ENCODE measurements around the gene ACSS2. TPM values are rescaled to one million over a fixed set of nuclear protein-coding genes. Genes with fewer than 3 reads are reported as not detected.

Gene ACSS2
- total and polyA plus RNA-seq, 2 donors (not counting 1 experiment from before 2014, with no cell fraction given): 59.4 to 129 TPM

- H3K27ac ChIP-seq (ENCODE audit: insufficient read depth, low read length): no peak overlapping the region
- no peak overlapping the region for H3K9ac ChIP-seq (ENCODE audit: insufficient read depth, low read length)
- DNase-seq (ENCODE audit: low read depth in 2 of 2): no peak
- no peaks in the 10 kb centered on the region for H4K20me1 ChIP-seq (ENCODE audit: control insufficient read depth, extremely low read depth, insufficient read depth, low read length)
- H3K79me2 ChIP-seq (ENCODE audit: control insufficient read depth, insufficient read depth, low read length): no peaks in the 10 kb centered on the region
- TF ChIP-seq EZH2 (IDR thresholded peaks at IDR 0.05; ENCODE audit: low read length, missing control alignments): no peak
- peaks cover under 1% of the 10 kb centered on the region for H3K4me1 ChIP-seq (ENCODE audit: control insufficient read depth, extremely low read depth, insufficient read depth, low read length)
- H3K9me3 ChIP-seq (ENCODE audit: control insufficient read depth, insufficient read depth, low read depth, low read length): no peaks in the 10 kb centered on the region
- no peaks in the 10 kb centered on the region for H3K27me3 ChIP-seq (ENCODE audit: control insufficient read depth, insufficient read depth, low read length)
- peaks cover 14% of the 10 kb centered on the region for H3K36me3 ChIP-seq (ENCODE audit: control insufficient read depth, insufficient read depth, low read length)
- no peak overlapping the region for H3K4me2 ChIP-seq (ENCODE audit: extremely low read depth, insufficient read depth, low read length)
- no peak overlapping the region for H2AFZ ChIP-seq (ENCODE audit: low read length)
- H3K4me3 ChIP-seq (replicated peaks in 1 of 4; ENCODE audit: control extremely low read depth in 1 of 4, insufficient read depth in 1 of 4, low read depth in 3 of 4, low read length in 4 of 4): no peak overlapping the region
Observed at GRCh38 chr20:34915749-34916455, 39.5 kb downstream of the ACSS2 start.

- TF ChIP-seq CTCF (conservative IDR thresholded peaks at IDR 0.05 in 1 of 2, IDR thresholded peaks at IDR 0.05 in 1 of 2; ENCODE audit: low read depth in 1 of 2, low read length in 2 of 2) (no peak), EZH2 (IDR thresholded peaks at IDR 0.05; ENCODE audit: low read length, missing control alignments) (no peak)
- no peak overlapping the region for H3K4me2 ChIP-seq (ENCODE audit: extremely low read depth, insufficient read depth, low read length)
- H3K79me2 ChIP-seq (ENCODE audit: control insufficient read depth, insufficient read depth, low read length): no peaks in the 10 kb centered on the region
- DNase-seq (ENCODE audit: low read depth in 2 of 2): no peak
- H3K27me3 ChIP-seq (ENCODE audit: control insufficient read depth, insufficient read depth, low read length): no peaks in the 10 kb centered on the region
- H3K9ac ChIP-seq (ENCODE audit: insufficient read depth, low read length): no peak overlapping the region
- H4K20me1 ChIP-seq (ENCODE audit: control insufficient read depth, extremely low read depth, insufficient read depth, low read length): no peaks in the 10 kb centered on the region
- no peak overlapping the region for H2AFZ ChIP-seq (ENCODE audit: low read length)
- peaks cover 3% of the 10 kb centered on the region for H3K4me1 ChIP-seq (ENCODE audit: control insufficient read depth, extremely low read depth, insufficient read depth, low read length)
- H3K27ac ChIP-seq (ENCODE audit: insufficient read depth, low read length): no peak overlapping the region
- H3K4me3 ChIP-seq (replicated peaks in 1 of 4; ENCODE audit: control extremely low read depth in 1 of 4, insufficient read depth in 1 of 4, low read depth in 3 of 4, low read length in 4 of 4): no peak overlapping the region
- H3K9me3 ChIP-seq (ENCODE audit: control insufficient read depth, insufficient read depth, low read depth, low read length): no peaks in the 10 kb centered on the region
- peaks cover 14% of the 10 kb centered on the region for H3K36me3 ChIP-seq (ENCODE audit: control insufficient read depth, insufficient read depth, low read length)
Observed at GRCh38 chr20:34916774-34917354, 40.5 kb downstream of the ACSS2 start.

GRCh38 chr20:34920055-34920454 is 43.6 kb downstream of the ACSS2 start:
- peaks cover 12% of the 10 kb centered on the region for H3K36me3 ChIP-seq (ENCODE audit: control insufficient read depth, insufficient read depth, low read length)
- no peak overlapping the region for H3K4me3 ChIP-seq (replicated peaks in 1 of 4; ENCODE audit: control extremely low read depth in 1 of 4, insufficient read depth in 1 of 4, low read depth in 3 of 4, low read length in 4 of 4)
- H2AFZ ChIP-seq (ENCODE audit: low read length): no peak overlapping the region
- H3K27ac ChIP-seq (ENCODE audit: insufficient read depth, low read length): no peak overlapping the region
- H3K27me3 ChIP-seq (ENCODE audit: control insufficient read depth, insufficient read depth, low read length): no peaks in the 10 kb centered on the region
- no peaks in the 10 kb centered on the region for H4K20me1 ChIP-seq (ENCODE audit: control insufficient read depth, extremely low read depth, insufficient read depth, low read length)
- H3K9me3 ChIP-seq (ENCODE audit: control insufficient read depth, insufficient read depth, low read depth, low read length): no peaks in the 10 kb centered on the region
- H3K4me2 ChIP-seq (ENCODE audit: extremely low read depth, insufficient read depth, low read length): no peak overlapping the region
- H3K4me1 ChIP-seq (ENCODE audit: control insufficient read depth, extremely low read depth, insufficient read depth, low read length): peaks cover 14% of the 10 kb centered on the region
- DNase-seq (ENCODE audit: low read depth in 2 of 2): no peak
- H3K9ac ChIP-seq (ENCODE audit: insufficient read depth, low read length): no peak overlapping the region
- H3K79me2 ChIP-seq (ENCODE audit: control insufficient read depth, insufficient read depth, low read length): no peaks in the 10 kb centered on the region
- TF ChIP-seq EZH2 (IDR thresholded peaks at IDR 0.05; ENCODE audit: low read length, missing control alignments) (no peak), CTCF (conservative IDR thresholded peaks at IDR 0.05 in 1 of 2, IDR thresholded peaks at IDR 0.05 in 1 of 2; ENCODE audit: low read depth in 1 of 2, low read length in 2 of 2) (no peak)

All from fibroblast of lung (primary cell).